Ovary (tissue), 3 donors: ENCODE measurements around the gene VAV2.

Experiments
- EP300 ChIP-seq: sonication (generic); formaldehyde crosslinking; IDR thresholded peaks from one replicate; pipeline ENCODE4 v1.6.1; 2017; ENCODE audit warnings: antibody characterized with exemption
- TF ChIP-seq, protein P1 (sequence below), 3 donors: fragments of 450-650 bp in 2 of 3; fragments of 200-600 bp in 1 of 3; IDR thresholded peaks; one replicate each; pipeline versions ENCODE4 v1.5.1 to v1.8.0; 2016 to 2022; ENCODE audit warnings: antibody characterized with exemption in 3 of 3, mild to moderate bottlenecking in 1 of 3
- donor health status: DM: no; HTN: no; CAD: no.

GRCh38 chr9:133858771-133859170, 133.4 kb downstream of the VAV2 start:
- no peak for TF ChIP-seq EP300
- TF ChIP-seq, protein P1, sequence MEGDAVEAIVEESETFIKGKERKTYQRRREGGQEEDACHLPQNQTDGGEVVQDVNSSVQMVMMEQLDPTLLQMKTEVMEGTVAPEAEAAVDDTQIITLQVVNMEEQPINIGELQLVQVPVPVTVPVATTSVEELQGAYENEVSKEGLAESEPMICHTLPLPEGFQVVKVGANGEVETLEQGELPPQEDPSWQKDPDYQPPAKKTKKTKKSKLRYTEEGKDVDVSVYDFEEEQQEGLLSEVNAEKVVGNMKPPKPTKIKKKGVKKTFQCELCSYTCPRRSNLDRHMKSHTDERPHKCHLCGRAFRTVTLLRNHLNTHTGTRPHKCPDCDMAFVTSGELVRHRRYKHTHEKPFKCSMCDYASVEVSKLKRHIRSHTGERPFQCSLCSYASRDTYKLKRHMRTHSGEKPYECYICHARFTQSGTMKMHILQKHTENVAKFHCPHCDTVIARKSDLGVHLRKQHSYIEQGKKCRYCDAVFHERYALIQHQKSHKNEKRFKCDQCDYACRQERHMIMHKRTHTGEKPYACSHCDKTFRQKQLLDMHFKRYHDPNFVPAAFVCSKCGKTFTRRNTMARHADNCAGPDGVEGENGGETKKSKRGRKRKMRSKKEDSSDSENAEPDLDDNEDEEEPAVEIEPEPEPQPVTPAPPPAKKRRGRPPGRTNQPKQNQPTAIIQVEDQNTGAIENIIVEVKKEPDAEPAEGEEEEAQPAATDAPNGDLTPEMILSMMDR (IDR thresholded peaks at IDR 0.05): no peak
